ENCODE results near the gene SOX1. TPM values are rescaled to one million over a fixed set of nuclear protein-coding genes. Genes with fewer than 3 reads are reported as not detected.

SOX1 gene
- total and polyA plus RNA-seq, 2 experiments from 2014 or later = not detected

DNA sequence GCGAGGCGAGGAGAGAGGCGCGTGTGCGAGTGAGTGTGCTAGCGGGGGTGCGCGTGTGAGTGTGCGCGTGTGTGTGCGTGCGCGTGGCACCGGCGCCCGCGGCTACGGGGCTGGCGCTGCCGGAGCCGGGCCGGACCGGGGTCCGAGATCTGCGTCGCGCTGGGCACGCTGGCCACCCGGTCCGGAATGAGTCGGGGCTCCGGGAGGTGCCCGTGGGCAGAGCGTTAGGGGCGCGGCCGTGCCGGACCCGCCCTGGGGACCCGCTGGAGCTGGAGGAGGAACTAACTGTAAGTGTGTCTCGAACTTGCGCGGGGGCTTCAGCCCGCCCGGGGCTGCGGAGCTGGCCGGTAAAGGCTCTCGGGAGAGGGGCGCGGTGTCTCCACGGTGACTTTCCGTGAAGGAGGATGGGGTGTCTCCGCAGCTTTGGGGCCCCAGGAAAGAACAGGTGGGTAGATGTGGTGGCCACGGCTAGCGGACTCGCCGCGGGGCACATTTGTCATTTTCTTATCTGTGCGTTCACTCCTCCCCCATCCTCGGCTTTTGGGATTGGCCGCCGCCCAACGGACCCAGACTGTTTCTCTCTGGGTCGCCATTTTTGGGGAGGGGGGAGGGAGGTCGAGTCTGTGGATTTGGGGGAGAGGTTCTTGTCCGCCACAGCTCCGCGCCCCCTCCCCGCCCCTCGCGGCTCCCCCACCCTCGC, 10.1 kb upstream of the SOX1 start:
- TF ChIP-seq EZH2phosphoT487 (IDR thresholded peaks at IDR 0.05; ENCODE audit: insufficient read depth, low read depth) (no peak), EZH2 (IDR thresholded peaks at IDR 0.05; ENCODE audit: insufficient read depth, poor library complexity, severe bottlenecking) (no peak)
- WGBS, 2 experiments (ENCODE audit: low coverage in 1 of 2, low lambda C conversion rate in 2 of 2, missing lambda C conversion rate in 2 of 2) = 4 to 7% methylated on average over 51 to 71 of the region's 72 CpGs
- no peak for DNase-seq
- in situ Hi-C loops (cut with MboI) = no loop called here
- Histone ChIP-seq H3K4me1 (ENCODE audit: insufficient read depth) (no peaks in the 10 kb centered on the region), H3K9me3 (ENCODE audit: low read depth) (no peaks in the 10 kb centered on the region), H3K79me2 (ENCODE audit: insufficient read depth) (no peaks in the 10 kb centered on the region), H3K4me2 (ENCODE audit: unreplicated experiment) (no peak overlapping the region), H2AFZ (no peak overlapping the region), H3K36me3 (ENCODE audit: low read depth) (no peaks in the 10 kb centered on the region), H3K27ac (no peak overlapping the region), H3K9ac (no peak overlapping the region), H4K20me1 (ENCODE audit: insufficient read depth) (no peaks in the 10 kb centered on the region), H3K9me2 (ENCODE audit: insufficient read depth) (no peaks in the 10 kb centered on the region), H3K4me3 (no peak overlapping the region), H3K27me3 (replicated peaks; ENCODE audit: insufficient read depth) (peaks cover 86% of the 10 kb centered on the region), H3F3A (ENCODE audit: insufficient read depth) (no peaks in the 10 kb centered on the region)

DNA sequence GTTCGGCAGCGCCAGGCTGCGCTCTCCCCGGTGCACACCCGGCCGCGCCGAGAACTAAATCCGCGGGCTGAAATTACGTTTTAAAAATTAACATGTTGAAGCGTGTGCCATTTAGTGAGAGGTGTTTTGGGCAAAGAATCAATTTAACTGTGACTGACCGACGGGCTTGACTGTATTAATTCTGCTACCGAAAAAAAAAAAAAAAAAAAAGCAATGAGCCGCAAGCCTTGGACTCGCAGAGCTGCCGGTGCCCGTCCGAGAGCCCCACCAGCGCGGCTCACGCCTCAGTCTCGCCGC, 9.6 kb upstream of the SOX1 start:
- Histone ChIP-seq H4K20me1 (ENCODE audit: insufficient read depth) (no peaks in the 10 kb centered on the region), H3K9ac (no peak overlapping the region), H3F3A (ENCODE audit: insufficient read depth) (no peaks in the 10 kb centered on the region), H3K36me3 (ENCODE audit: low read depth) (no peaks in the 10 kb centered on the region), H3K9me2 (ENCODE audit: insufficient read depth) (no peaks in the 10 kb centered on the region), H3K27ac (no peak overlapping the region), H3K4me1 (ENCODE audit: insufficient read depth) (no peaks in the 10 kb centered on the region), H3K79me2 (ENCODE audit: insufficient read depth) (no peaks in the 10 kb centered on the region), H3K9me3 (ENCODE audit: low read depth) (no peaks in the 10 kb centered on the region), H3K27me3 (replicated peaks; ENCODE audit: insufficient read depth) (peaks cover 88% of the 10 kb centered on the region), H2AFZ (no peak overlapping the region), H3K4me3 (no peak overlapping the region), H3K4me2 (ENCODE audit: unreplicated experiment) (no peak overlapping the region)
- in situ Hi-C loops (cut with MboI) = no loop called here
- no peak for TF ChIP-seq EZH2phosphoT487 (IDR thresholded peaks at IDR 0.05; ENCODE audit: insufficient read depth, low read depth)
- no peak for TF ChIP-seq EZH2 (IDR thresholded peaks at IDR 0.05; ENCODE audit: insufficient read depth, poor library complexity, severe bottlenecking)
- DNase-seq = no peak
- 4 to 13% methylated on average over 23 to 25 of the region's 25 CpGs for WGBS, 2 experiments (ENCODE audit: low coverage in 1 of 2, low lambda C conversion rate in 2 of 2, missing lambda C conversion rate in 2 of 2)

DNA sequence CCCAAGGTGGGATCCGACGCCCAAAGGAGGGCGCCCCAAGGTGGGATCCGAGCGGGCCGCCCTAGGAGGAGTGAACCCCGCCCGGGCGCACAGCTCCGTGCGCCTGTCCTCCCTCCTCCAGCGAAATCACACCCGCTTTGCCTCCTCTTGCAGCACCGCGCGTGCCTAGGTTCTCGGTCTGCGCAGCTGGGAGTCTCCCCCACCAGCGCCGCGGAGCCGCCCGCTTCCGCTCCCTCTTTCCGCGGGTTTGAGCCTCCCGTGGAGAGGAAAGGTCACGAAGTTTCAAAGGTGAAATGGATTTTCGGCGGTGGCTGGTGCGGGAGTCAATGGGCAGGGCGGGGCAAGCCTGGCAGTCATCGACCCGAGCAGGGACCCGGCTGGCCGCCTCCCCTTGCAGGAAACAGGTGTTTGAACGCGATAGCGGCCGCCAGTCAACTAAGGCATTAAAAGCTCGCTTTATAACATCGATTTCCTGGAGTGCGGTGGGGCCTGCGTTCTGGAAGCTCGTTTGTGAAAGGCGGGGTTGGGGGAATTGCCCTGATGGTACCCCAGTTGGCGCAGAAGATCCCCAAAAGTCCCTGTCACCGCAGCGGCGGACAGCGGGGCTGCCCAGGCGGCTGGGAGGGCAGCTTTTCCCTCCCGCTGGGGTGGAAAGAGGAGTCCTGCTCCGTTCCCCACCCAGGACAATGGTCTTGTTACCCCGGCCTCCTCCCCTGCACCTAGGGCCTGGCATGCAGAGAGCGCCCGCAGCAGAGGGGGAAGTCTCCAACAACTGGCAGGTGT, 9.0 kb upstream of the SOX1 start:
- Histone ChIP-seq H3K4me1 (ENCODE audit: insufficient read depth) (no peaks in the 10 kb centered on the region), H3K36me3 (ENCODE audit: low read depth) (no peaks in the 10 kb centered on the region), H2AFZ (no peak overlapping the region), H3K27ac (no peak overlapping the region), H3K9me3 (ENCODE audit: low read depth) (no peaks in the 10 kb centered on the region), H3K4me2 (ENCODE audit: unreplicated experiment) (no peak overlapping the region), H3K4me3 (no peak overlapping the region), H3K9ac (no peak overlapping the region), H3K79me2 (ENCODE audit: insufficient read depth) (no peaks in the 10 kb centered on the region), H3K9me2 (ENCODE audit: insufficient read depth) (no peaks in the 10 kb centered on the region), H3K27me3 (replicated peaks; ENCODE audit: insufficient read depth) (peaks cover 86% of the 10 kb centered on the region), H3F3A (ENCODE audit: insufficient read depth) (no peaks in the 10 kb centered on the region), H4K20me1 (ENCODE audit: insufficient read depth) (no peaks in the 10 kb centered on the region)
- in situ Hi-C loops (cut with MboI) = no loop called here
- no peak for DNase-seq
- WGBS, 2 experiments (ENCODE audit: low coverage in 1 of 2, low lambda C conversion rate in 2 of 2, missing lambda C conversion rate in 2 of 2) = 6 to 9% methylated on average over 49 to 50 of the region's 57 CpGs
- peak; percentile 68 for TF ChIP-seq EZH2 (IDR thresholded peaks at IDR 0.05; ENCODE audit: insufficient read depth, poor library complexity, severe bottlenecking)
- no peak for TF ChIP-seq EZH2phosphoT487 (IDR thresholded peaks at IDR 0.05; ENCODE audit: insufficient read depth, low read depth)

DNA sequence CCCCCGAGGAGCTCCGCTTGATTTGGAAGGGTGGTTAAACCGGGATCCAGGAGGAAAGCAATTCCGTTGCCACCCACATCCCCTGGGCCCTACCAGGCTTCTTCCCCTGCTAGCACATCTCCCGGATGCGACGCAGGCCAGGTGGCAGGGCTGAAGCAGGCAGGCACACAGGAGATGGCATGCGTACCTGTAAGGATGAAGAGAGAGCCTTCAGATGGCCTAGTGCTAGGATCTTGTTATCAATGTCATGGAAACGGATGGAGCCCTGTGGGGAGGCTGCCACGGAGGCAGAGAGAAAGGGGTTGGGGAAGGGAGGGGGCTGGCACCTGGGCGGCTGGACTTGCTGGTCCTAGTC, 8.5 kb upstream of the SOX1 start:
- H3K4me1 ChIP-seq (ENCODE audit: insufficient read depth) = no peaks in the 10 kb centered on the region
- H4K20me1 ChIP-seq (ENCODE audit: insufficient read depth) = no peaks in the 10 kb centered on the region
- no peak for TF ChIP-seq EZH2 (IDR thresholded peaks at IDR 0.05; ENCODE audit: insufficient read depth, poor library complexity, severe bottlenecking)
- no peak for TF ChIP-seq EZH2phosphoT487 (IDR thresholded peaks at IDR 0.05; ENCODE audit: insufficient read depth, low read depth)
- H3K4me3 ChIP-seq = no peak overlapping the region
- peaks cover 86% of the 10 kb centered on the region for H3K27me3 ChIP-seq (replicated peaks; ENCODE audit: insufficient read depth)
- H2AFZ ChIP-seq = no peak overlapping the region
- H3F3A ChIP-seq (ENCODE audit: insufficient read depth) = no peaks in the 10 kb centered on the region
- no peak overlapping the region for H3K9ac ChIP-seq
- no peaks in the 10 kb centered on the region for H3K79me2 ChIP-seq (ENCODE audit: insufficient read depth)
- 14% methylated on average over 11 of the region's 11 CpGs for WGBS, 2 experiments (ENCODE audit: low coverage in 1 of 2, low lambda C conversion rate in 2 of 2, missing lambda C conversion rate in 2 of 2)
- no peaks in the 10 kb centered on the region for H3K36me3 ChIP-seq (ENCODE audit: low read depth)
- no peaks in the 10 kb centered on the region for H3K9me3 ChIP-seq (ENCODE audit: low read depth)
- no peak for DNase-seq
- H3K27ac ChIP-seq = no peak overlapping the region
- in situ Hi-C loops (cut with MboI) = no loop called here
- H3K9me2 ChIP-seq (ENCODE audit: insufficient read depth) = no peaks in the 10 kb centered on the region
- H3K4me2 ChIP-seq (ENCODE audit: unreplicated experiment) = no peak overlapping the region
